ENCODE results near the gene THRAP3.

DNA sequence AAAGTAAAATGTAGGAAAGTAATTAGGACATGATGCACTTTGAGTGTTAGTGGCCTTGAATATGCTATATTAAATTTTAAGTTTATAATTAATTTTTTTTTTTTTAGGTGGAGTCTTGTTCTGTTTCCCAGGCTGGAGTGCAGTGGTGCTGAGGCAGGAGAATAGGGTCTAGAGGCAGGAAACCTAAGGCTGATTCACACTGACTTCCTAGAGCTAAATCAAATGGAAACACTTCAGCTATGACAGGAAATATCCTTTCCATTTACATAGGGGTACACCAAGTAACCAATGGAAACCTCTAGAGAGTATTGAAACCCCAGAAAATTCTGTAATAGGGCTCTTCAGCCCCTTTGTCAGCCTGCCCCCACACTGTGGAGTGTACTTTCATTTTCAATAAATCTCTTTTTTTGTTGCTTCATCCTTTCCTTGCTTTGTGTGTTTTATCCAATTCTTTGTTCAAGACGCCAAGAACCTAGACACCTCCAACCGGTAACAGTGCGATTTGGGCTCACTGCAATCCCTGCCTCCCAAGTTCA, 17.9 kb upstream of the THRAP3 start:
- TF ChIP-seq SIN3A (IDR thresholded peaks at IDR 0.05; ENCODE audit: borderline replicate concordance, insufficient read depth, low read length) (no peak), POLR2AphosphoS5 (IDR thresholded peaks at IDR 0.05; ENCODE audit: low read depth, low read length) (no peak), FOXP2 (optimal IDR thresholded peaks at IDR 0.05; ENCODE audit: borderline replicate concordance, extremely low read depth, extremely low read length, insufficient read depth) (no peak)
